ENCODE data around the gene ATG4B. TPM values are rescaled to one million over a fixed set of nuclear protein-coding genes. Genes with fewer than 3 reads are reported as not detected.

ATG4B gene
- total and polyA plus RNA-seq, 2 of the 8 experiments (the other 6 are each of a cell fraction or from before 2014, with no cell fraction given) = 103 to 155 TPM

DNA sequence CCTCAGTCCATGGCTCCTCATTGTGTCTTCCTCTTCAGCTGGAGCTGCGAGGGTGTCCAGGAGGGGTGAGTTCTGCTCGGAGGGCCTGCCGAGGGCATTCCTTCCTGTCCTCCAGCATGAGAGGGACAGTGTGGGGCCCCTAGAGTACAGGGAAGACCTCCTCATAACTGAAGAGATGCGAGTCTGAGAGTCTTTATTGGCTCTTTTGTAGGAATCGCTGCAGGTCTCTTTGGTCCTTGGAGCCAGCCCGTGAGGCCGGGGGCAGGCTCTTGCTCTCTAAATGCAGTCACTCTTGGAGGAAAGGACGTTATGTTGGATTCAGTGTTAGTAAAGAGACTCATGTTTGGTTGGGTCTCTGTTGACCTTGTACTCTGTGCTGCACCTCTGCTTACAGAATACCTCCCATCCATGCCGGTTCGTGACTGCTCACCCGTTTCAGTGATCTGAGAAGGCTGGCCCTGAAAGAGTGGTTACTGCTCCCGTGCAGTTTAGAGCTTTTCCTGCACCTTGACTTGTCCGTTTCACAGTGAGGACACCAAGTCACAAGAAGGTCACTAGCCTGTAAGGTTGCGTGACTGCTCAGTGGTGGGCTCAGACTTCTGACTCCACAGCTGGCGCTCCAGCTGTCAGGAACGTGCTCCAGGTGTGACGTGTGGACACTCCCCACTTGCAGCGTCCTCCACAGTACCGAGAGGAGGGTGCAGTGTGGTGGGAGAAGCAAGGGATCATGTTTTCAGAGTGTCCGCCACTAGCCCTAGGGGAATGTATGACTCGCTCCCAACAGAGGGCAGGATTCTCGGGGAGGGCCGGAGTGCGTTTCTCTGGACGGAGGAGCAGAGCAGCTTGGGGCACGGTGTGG lies 7.8 kb downstream of the ATG4B start (continued):
- TF ChIP-seq ASH2L (IDR thresholded peaks at IDR 0.05; ENCODE audit: low read length) = no peak
- TF ChIP-seq SUZ12 (IDR thresholded peaks at IDR 0.05; ENCODE audit: low read length) = no peak
- TF ChIP-seq SP1 (IDR thresholded peaks at IDR 0.05; ENCODE audit: low read depth, low read length) = no peak
- TF ChIP-seq TCF12 (IDR thresholded peaks at IDR 0.05; ENCODE audit: low read depth, low read length) = no peak
- TF ChIP-seq NANOG (IDR thresholded peaks at IDR 0.05; ENCODE audit: insufficient read depth, low read depth, low read length, poor library complexity, severe bottlenecking) = no peak
- TF ChIP-seq EGR1 (IDR thresholded peaks at IDR 0.05; ENCODE audit: borderline replicate concordance, low read depth, low read length) = no peak

Data from H1 (cell line).